Measurements from ENCODE around the gene CLEC19A.
"Not testable (repeated sequence)": the region's sequence is repeated elsewhere in the genome, so short reads cannot be mapped to it uniquely, and the experiment has no call there.

CLEC19A gene

DNA sequence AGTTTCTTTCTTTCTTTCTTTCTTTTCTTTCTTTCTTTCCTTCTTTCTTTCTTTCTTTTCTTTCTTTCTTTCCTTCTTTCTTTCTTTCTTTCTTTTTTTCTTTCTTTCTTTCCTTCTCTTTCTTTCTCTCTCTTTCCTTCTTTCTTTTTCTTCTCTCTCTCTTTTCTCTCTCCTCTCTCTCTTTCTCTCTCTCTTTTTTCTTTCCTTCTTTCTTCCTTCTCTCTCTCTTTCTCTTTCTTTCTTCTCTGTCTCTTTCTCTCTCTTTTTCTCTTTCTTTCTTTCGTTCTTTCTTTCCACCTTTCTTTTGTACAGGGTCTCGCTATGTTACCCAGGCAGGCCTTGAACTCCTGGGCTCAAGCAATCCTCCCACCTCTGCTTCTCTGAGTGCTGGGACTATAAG, 35.7 kb downstream of the CLEC19A start:
- H3K4me3 Mint-ChIP-seq; H3K36me3 Mint-ChIP-seq (ENCODE audit: low read depth); H3K9me3 Mint-ChIP-seq; H3K27ac Mint-ChIP-seq; DNase-seq (ENCODE audit: low spot score); H3K27me3 Mint-ChIP-seq (ENCODE audit: low read depth); H3K4me1 Mint-ChIP-seq (ENCODE audit: low read depth): not testable (repeated sequence)

DNA sequence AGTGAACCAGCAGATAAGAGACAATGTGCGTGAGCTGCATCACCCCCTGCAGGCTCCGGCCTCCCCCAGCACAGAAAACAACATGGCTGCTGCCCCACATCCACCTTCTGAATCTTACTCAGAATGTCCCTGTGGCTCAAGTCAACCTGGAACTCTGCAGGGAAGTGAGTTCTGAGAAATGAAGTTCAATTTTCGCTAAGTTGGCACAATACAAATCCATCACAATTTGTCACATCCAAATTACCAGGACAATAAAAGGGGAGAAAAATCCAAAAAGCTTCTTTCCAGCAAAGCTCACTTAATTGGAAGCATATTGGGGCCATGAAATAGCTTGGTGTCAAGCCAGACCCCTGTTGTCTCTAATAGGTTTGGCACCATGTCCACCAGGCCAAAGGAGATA, 38.1 kb downstream of the CLEC19A start:
- no peak for DNase-seq (ENCODE audit: low spot score)
- Mint-ChIP-seq H3K27me3 (ENCODE audit: low read depth) (peaks cover 2% of the 10 kb centered on the region), H3K4me3 (no peak overlapping the region), H3K27ac (no peak overlapping the region), H3K4me1 (ENCODE audit: low read depth) (no peaks in the 10 kb centered on the region), H3K9me3 (no peaks in the 10 kb centered on the region), H3K36me3 (ENCODE audit: low read depth) (no peaks in the 10 kb centered on the region)

- H3K27ac Mint-ChIP-seq = no peak overlapping the region
- H3K4me3 Mint-ChIP-seq = no peak overlapping the region
- peaks cover 4% of the 10 kb centered on the region for H3K27me3 Mint-ChIP-seq (ENCODE audit: low read depth)
- DNase-seq (ENCODE audit: low spot score) = no peak
- H3K36me3 Mint-ChIP-seq (ENCODE audit: low read depth) = no peaks in the 10 kb centered on the region
- H3K4me1 Mint-ChIP-seq (ENCODE audit: low read depth) = no peaks in the 10 kb centered on the region
- H3K9me3 Mint-ChIP-seq = no peaks in the 10 kb centered on the region
These were observed 42.8 kb downstream of the CLEC19A start for GRCh38 chr16:19328364-19328763.

DNA sequence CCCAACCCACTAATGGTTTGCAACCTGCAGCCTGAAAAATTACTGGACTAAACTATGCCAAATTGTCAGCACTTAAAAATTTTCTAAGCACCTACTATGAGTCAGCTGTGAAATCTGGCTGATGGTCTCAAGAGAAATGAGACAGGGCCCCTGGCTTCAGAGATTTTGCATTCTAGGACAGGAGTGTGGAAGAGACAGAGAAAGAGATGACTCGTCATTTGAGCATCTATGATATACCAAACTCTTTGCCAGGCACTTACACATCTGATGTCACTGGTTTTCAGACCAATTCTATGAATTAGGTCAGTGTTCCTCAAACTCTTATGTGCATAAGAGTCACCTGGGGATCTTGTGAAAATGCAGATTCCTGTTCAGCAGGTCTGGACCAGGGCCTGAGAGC, 44.4 kb downstream of the CLEC19A start:
- no peak for DNase-seq (ENCODE audit: low spot score)

DNA sequence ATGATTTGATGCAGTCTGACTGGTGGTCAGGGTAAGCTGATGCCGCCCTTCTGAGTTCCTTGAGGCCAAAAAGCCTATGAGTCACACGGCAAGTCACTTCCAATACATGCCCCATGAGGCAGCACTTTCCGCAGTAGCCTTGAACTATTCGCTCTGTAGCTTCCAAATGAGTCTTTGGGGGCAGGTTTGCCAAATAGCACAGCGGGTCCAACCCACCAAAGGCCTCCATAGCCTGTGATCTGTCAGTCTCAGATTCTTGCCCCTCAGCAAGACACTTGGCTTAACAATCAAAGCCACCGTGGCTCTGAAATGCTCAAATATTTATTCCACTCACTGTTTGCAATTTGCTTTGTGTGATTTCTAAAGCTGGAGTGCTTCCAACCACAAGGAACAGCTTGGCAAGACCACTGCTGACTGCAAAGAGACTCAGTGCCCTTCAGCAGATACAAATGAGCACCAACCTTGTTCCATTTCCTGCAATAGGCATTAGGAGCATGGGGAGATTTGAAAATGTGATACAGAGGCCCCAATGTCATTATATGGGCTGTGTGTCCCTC, 45.4 kb downstream of the CLEC19A start:
- Mint-ChIP-seq H3K4me3 (no peak overlapping the region), H3K27ac (no peak overlapping the region), H3K4me1 (ENCODE audit: low read depth) (no peaks in the 10 kb centered on the region), H3K9me3 (no peaks in the 10 kb centered on the region), H3K27me3 (ENCODE audit: low read depth) (peaks cover 6% of the 10 kb centered on the region), H3K36me3 (ENCODE audit: low read depth) (no peaks in the 10 kb centered on the region)
- no peak for DNase-seq (ENCODE audit: low spot score)

More for the DNA sequence above, 44.4 kb downstream of the CLEC19A start:
- H3K27ac Mint-ChIP-seq = no peak overlapping the region
- H3K9me3 Mint-ChIP-seq = no peaks in the 10 kb centered on the region
- peaks cover 6% of the 10 kb centered on the region for H3K27me3 Mint-ChIP-seq (ENCODE audit: low read depth)
- H3K36me3 Mint-ChIP-seq (ENCODE audit: low read depth) = no peaks in the 10 kb centered on the region
- no peaks in the 10 kb centered on the region for H3K4me1 Mint-ChIP-seq (ENCODE audit: low read depth)
- no peak overlapping the region for H3K4me3 Mint-ChIP-seq

GRCh38 chr16:19331794-19332193, 46.3 kb downstream of the CLEC19A start:
- Mint-ChIP-seq H3K9me3 (no peaks in the 10 kb centered on the region), H3K4me1 (ENCODE audit: low read depth) (no peaks in the 10 kb centered on the region), H3K4me3 (no peak overlapping the region), H3K36me3 (ENCODE audit: low read depth) (no peaks in the 10 kb centered on the region), H3K27ac (no peak overlapping the region), H3K27me3 (ENCODE audit: low read depth) (peaks cover 6% of the 10 kb centered on the region)
- no peak for DNase-seq (ENCODE audit: low spot score)

DNA sequence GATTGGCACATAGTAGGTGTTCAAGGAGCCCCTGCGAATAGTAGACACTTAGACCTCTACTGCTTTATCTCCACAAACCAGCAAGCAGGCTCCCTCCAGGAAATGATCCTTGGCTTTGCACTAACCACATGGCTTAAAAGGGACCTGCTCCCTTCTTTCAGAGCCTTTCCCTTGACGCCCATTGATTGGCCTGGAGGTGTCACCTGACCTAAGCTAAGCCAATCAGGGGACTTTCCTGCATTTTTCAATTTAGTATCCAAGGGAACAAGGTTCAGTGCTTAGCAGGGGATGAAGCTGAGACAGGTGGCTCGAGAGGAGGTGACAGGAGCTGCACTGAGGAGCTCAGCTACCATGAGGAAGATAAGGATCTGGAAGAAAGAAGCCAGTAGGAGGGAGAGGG, 52.8 kb downstream of the CLEC19A start:
- no peaks in the 10 kb centered on the region for H3K4me1 Mint-ChIP-seq (ENCODE audit: low read depth)
- H3K4me3 Mint-ChIP-seq = no peak overlapping the region
- no peak for DNase-seq (ENCODE audit: low spot score)
- no peaks in the 10 kb centered on the region for H3K9me3 Mint-ChIP-seq
- no peaks in the 10 kb centered on the region for H3K36me3 Mint-ChIP-seq (ENCODE audit: low read depth)
- no peak overlapping the region for H3K27ac Mint-ChIP-seq
- peaks cover 3% of the 10 kb centered on the region for H3K27me3 Mint-ChIP-seq (ENCODE audit: low read depth)

DNA sequence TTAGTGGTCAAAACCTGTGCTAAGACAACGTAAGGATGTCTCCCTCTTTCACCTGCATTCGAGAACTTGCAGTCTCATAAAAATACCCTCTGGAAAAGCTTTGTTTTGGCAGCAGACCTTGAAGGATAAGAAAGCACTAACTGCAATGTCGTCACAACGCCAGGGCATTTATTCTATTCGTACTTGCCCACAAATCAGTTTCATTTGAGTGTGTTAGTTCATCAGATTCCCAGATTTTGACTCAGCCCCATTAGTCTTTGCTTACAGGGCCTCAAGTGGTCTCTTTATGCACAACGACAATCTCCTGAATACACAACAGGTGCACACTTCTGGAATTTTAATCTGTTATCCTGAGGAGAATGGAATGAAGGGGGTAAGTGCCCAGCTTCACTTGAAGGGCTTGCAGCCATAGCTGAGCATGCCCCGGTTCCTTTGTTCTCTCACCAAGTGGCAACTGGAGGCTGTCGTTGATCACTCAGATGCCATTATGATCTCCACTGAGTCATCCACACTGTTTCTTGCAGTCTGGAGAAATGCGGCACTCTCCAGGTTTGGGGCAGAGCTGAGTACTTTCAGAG, 58.8 kb downstream of the CLEC19A start:
- H3K27ac Mint-ChIP-seq = no peak overlapping the region
- no peaks in the 10 kb centered on the region for H3K4me1 Mint-ChIP-seq (ENCODE audit: low read depth)
- H3K4me3 Mint-ChIP-seq = no peak overlapping the region
- H3K9me3 Mint-ChIP-seq = no peaks in the 10 kb centered on the region
- DNase-seq (ENCODE audit: low spot score) = no peak
- no peaks in the 10 kb centered on the region for H3K36me3 Mint-ChIP-seq (ENCODE audit: low read depth)
- H3K27me3 Mint-ChIP-seq (ENCODE audit: low read depth) = peaks cover 16% of the 10 kb centered on the region

GRCh38 chr16:19344980-19345379, 59.4 kb downstream of the CLEC19A start:
- Mint-ChIP-seq H3K9me3 (no peaks in the 10 kb centered on the region), H3K27me3 (ENCODE audit: low read depth) (peaks cover 16% of the 10 kb centered on the region), H3K4me1 (ENCODE audit: low read depth) (no peaks in the 10 kb centered on the region), H3K27ac (no peak overlapping the region), H3K36me3 (ENCODE audit: low read depth) (no peaks in the 10 kb centered on the region), H3K4me3 (no peak overlapping the region)
- DNase-seq (ENCODE audit: low spot score) = no peak

DNA sequence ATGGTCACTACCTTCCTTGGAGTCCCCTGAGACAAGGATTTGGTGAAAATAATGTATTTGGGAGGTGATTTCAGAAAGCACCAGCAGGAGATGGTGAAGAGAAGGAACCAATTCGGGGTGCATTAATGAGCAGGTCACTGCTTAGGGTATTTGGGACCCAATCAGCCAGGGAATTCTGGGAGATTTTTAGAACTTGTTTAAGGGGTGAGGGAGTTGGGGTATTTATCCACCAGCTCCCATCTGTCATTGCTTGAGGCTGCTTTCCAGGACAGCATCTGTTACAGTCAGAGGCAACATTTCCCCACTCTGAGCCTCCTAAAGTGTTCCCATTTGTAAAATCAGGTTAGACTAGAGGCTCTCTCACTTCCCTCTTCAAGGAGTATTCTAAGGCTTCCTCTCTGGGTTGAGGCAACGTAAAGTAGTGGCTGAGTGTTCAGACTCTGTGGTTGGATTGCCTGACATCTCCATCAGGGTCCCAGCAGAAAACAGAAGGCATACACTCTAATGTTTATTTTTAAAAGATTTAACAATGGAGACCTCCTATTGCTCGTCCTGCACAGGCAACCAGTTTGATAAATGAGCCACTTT, 60.9 kb downstream of the CLEC19A start:
- no peaks in the 10 kb centered on the region for H3K4me1 Mint-ChIP-seq (ENCODE audit: low read depth)
- no peak overlapping the region for H3K27ac Mint-ChIP-seq
- H3K36me3 Mint-ChIP-seq (ENCODE audit: low read depth) = no peaks in the 10 kb centered on the region
- H3K9me3 Mint-ChIP-seq = no peaks in the 10 kb centered on the region
- peaks cover 16% of the 10 kb centered on the region for H3K27me3 Mint-ChIP-seq (ENCODE audit: low read depth)
- DNase-seq (ENCODE audit: low spot score) = no peak
- H3K4me3 Mint-ChIP-seq = no peak overlapping the region

- no peak overlapping the region for H3K4me3 Mint-ChIP-seq
- no peak for DNase-seq (ENCODE audit: low spot score)
- H3K27me3 Mint-ChIP-seq (ENCODE audit: low read depth) = peaks cover 17% of the 10 kb centered on the region
- H3K4me1 Mint-ChIP-seq (ENCODE audit: low read depth) = no peaks in the 10 kb centered on the region
- no peaks in the 10 kb centered on the region for H3K9me3 Mint-ChIP-seq
- H3K36me3 Mint-ChIP-seq (ENCODE audit: low read depth) = no peaks in the 10 kb centered on the region
- no peak overlapping the region for H3K27ac Mint-ChIP-seq
These were observed 62.6 kb downstream of the CLEC19A start for GRCh38 chr16:19348125-19348524.

GRCh38 chr16:19348578-19349315, 63.2 kb downstream of the CLEC19A start:
- no peak overlapping the region for H3K4me3 Mint-ChIP-seq
- no peak for DNase-seq (ENCODE audit: low spot score)

GRCh38 chr16:19354371-19354770, 68.8 kb downstream of the CLEC19A start:
- H3K27me3 Mint-ChIP-seq (ENCODE audit: low read depth) = peaks cover 1% of the 10 kb centered on the region
- H3K27ac Mint-ChIP-seq = no peak overlapping the region

More at GRCh38 chr16:19348578-19349315, 63.2 kb downstream of the CLEC19A start:
- Mint-ChIP-seq H3K27me3 (ENCODE audit: low read depth) (peaks cover 16% of the 10 kb centered on the region), H3K27ac (no peak overlapping the region), H3K9me3 (no peaks in the 10 kb centered on the region), H3K36me3 (ENCODE audit: low read depth) (no peaks in the 10 kb centered on the region), H3K4me1 (ENCODE audit: low read depth) (no peaks in the 10 kb centered on the region)

More at GRCh38 chr16:19354371-19354770, 68.8 kb downstream of the CLEC19A start:
- DNase-seq (ENCODE audit: low spot score) = no peak
- no peaks in the 10 kb centered on the region for H3K9me3 Mint-ChIP-seq
- H3K4me1 Mint-ChIP-seq (ENCODE audit: low read depth) = no peaks in the 10 kb centered on the region
- H3K4me3 Mint-ChIP-seq = no peak overlapping the region
- no peaks in the 10 kb centered on the region for H3K36me3 Mint-ChIP-seq (ENCODE audit: low read depth)

Measured in T-helper 2 cell treated with Interferon-gamma antibody and Interleukin-4, amounts not matched to agents 5 μg/mL and 100 μg/mL, for 36 hours (primary cell).